Measurements from ENCODE around the gene DBH.

DNA sequence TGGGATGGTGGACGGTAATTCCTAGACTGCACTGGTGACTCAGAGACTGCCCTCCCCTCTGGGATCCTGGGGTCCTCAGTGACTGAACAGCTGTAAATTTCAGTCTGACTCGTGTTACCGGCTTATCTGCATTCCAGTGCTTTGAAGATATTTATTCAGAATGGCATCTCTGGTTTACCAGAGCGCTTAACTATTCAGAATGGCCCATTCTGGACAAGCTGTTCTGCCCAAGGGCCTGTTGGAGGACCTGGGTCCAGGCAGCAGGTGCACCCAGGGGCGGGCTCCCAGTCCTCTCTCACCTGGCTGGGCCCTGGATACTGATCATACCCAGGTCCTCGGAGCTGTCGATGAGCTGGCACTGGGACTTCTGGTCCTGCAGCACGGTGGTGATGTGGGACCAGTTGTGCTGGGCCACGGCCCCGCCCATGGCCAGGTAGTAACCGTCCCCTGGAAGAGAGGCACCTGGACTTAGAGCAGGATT, 54.0 kb downstream of the DBH start:
- TF ChIP-seq CTCF (conservative IDR thresholded peaks at IDR 0.05; ENCODE audit: low read length) = no peak
- no peak for TF ChIP-seq EZH2phosphoT487 (IDR thresholded peaks at IDR 0.05; ENCODE audit: borderline replicate concordance, low read depth, low read length)
